ENCODE measurements around the gene PTPN21.

DNA sequence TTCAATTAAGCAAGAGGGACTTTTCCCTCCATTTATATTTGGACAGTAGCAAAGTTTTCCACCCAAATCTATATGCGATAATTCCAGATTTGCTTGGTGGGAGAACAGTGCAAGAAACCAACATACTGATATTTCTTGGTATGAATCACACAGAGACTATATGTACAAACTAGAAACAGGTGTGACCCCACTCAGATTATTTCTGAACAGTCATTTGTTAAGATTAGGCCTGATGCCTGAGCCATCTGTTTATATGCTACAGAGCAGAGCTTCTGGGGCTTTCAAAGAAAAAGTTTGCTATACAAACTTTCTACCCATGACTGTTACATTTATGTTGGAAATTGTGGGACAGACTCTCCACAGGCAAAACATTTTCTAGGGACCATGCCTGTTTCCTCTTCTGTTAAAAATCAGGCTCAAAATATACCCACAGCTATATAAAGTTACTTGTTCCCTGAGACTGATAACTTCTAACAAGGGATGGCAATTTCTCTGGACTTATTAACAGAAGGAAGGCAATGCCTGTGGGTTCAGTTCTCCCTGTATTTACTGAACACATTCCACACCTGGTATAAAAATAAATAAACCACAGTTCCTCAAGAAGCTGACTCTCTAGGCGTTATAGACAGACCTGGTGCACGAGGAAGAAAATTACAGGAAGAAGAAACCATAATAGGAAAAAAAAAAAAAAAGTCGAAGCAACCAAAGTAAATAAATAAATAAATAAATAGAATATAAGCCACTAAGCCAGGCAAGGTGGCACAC, 8.0 kb downstream of the PTPN21 start:
- TF ChIP-seq, protein P1, sequence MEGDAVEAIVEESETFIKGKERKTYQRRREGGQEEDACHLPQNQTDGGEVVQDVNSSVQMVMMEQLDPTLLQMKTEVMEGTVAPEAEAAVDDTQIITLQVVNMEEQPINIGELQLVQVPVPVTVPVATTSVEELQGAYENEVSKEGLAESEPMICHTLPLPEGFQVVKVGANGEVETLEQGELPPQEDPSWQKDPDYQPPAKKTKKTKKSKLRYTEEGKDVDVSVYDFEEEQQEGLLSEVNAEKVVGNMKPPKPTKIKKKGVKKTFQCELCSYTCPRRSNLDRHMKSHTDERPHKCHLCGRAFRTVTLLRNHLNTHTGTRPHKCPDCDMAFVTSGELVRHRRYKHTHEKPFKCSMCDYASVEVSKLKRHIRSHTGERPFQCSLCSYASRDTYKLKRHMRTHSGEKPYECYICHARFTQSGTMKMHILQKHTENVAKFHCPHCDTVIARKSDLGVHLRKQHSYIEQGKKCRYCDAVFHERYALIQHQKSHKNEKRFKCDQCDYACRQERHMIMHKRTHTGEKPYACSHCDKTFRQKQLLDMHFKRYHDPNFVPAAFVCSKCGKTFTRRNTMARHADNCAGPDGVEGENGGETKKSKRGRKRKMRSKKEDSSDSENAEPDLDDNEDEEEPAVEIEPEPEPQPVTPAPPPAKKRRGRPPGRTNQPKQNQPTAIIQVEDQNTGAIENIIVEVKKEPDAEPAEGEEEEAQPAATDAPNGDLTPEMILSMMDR (IDR thresholded peaks at IDR 0.05), result no peak
- TF ChIP-seq POLR2A (IDR thresholded peaks at IDR 0.05) (no peak), EP300 (IDR thresholded peaks at IDR 0.05) (no peak)

Data from tibial nerve (tissue), 4 donors.